HG03432 (cell line): ENCODE data around the gene ACOD1.
"Not testable (repeated sequence)": the region's sequence is repeated elsewhere in the genome, so short reads cannot be mapped to it uniquely, and the experiment has no call there.

Source experiments
- ATAC-seq: cut with Tn5 transposase; IDR thresholded peaks from one replicate; pipeline ENCODE4 v1.9.1; 2021; ENCODE audit warnings: mild to moderate bottlenecking, moderate library complexity; ENCODE audit not compliant: unreplicated experiment

Gene ACOD1

DNA sequence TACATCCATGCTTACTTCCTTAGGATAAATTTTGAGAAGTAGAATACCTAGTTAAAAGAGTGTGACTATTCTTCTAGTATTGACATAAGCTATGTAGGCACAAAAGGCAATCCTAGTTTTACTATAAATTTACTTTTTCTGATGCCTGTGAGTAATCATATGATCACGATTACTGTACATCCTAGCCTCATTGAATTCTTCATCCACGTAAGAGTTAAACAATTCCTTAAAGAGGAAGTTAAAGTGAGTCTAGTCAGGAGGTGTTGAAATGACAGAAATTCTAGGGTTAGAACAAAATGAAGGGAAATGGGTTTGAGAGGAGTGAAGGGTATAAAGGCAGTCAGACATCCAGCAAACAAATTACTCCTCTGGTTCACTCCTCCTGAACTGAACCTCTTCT is at the start of gene ACOD1:
Gene ACOD1 (plus strand): TSS at position 363 of the 400 bp plus-strand sequence. CDS start 48 bp downstream, outside the sequence.
- ATAC-seq, result no peak

DNA sequence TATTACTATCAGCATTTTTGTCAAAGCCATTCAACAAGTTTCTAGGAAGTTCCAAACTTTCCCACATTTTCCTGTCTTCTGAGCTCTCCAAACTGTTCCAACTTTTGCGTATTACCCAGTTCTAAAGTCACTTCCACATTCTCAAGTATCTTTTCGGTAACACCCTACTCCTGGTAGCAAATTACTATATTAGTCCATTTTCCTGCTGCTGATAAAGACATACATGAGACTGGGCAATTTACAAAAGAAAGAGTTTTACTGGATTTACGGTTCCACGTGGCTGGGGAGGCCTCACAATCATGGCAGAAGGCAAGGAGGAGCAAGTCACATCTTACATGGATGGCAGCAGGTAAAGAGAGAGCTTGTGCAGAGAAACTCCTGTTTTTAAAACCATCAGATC is 49.2 kb upstream of the ACOD1 start:
- ATAC-seq, result not testable (repeated sequence)

DNA sequence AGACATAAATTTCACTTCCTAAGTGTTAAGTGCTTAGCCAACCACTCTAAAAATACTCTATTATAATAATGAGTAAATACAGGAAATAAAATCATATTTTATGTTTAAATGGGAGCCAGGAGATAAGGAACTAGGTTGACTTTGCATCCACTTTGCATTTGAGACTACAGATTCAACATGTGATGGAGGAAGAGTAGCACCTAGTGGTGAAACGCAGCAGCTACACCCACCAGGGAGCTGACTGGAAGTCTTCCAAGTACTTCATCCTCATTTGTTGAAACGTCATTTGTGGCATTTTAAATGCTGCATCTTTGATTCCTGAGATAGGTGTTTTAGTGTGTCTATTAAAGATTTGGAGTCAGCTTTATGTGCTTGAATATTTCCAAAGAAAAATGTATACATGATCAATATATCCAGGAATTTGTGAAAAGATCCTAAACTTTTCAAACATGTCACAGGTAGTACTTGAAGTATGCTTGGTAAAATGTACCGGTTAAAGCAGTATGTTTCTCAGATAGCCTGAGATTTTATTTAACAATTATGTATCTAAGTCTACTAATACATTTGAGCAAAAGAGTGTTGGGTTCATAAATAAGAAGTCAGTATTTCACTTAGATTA is 44.7 kb upstream of the ACOD1 start:
- ATAC-seq, result peak; percentile 96

DNA sequence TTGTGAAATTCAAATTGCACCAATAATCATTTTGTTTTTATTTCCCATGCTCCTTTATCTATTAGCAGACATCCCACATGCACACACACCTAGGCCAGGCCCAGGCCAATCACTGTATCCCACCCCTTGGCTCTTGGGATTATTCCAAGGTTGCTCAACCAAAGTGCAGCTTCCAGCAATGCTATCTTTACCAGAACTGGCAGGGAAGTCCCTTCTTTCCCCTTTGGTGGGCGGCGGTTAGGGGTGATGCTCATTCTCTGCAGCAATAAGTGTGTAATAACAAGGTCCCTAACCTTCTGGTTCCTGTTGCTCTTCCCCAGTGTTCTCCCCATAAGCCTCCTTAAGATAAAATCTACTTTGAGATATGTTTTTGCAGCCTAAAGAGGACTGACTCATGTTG is 43.8 kb upstream of the ACOD1 start:
- ATAC-seq, result no peak

DNA sequence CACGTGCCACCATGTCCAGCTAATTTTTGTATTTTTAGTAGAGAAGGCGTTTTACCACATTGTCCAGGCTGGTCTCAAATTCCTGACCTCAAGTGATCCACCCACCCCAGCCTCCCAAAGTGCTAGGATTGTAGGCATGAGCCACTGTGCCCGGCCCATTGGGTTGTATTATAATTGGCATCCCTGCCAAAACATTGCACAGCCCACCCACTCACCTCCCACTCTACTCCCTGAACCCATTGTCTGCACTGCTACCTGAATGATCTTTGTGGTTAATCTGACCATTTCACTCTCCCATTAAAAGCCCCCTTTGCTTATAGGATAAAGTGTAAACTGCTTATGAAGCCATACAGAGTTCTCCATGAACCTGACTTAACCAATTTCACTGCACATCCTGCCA is 35.8 kb upstream of the ACOD1 start:
- no peak for ATAC-seq

DNA sequence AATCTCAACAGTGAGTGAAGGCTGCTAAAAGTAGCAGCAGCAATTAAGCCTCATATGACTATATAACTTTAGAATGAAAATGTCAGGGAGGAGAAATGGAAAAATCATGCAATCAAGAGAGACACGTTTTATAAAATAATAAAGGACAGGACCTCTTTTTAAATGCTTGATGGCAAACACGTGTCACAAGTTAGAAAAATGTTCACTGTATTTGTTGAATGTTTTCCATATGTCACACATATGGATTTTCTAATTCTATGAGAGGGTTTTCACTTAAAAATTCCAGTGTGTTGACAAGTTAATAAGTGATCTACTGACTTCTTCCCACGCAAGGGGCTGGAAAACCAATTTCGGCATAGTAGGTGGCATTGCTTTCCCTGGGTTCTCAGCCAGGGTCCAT is 34.4 kb upstream of the ACOD1 start:
- ATAC-seq, result no peak

DNA sequence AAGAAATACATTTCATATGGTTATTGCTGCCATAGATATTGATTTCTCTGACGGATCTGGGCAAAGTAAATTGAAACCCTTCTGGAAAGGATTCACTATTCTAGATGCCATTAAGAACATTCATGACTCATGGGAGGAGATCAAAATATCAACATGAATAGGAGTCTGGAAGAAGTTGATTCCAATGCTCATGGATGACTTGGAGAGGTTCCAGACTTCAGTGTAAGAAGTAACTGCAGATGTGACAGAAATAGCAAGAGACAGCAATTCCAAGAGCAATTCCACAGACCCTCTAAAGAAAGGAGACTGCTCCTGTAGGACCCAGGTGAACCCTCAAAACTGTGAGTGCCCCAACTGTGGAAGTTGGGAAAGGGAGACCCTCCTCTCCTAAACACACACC is 31.2 kb upstream of the ACOD1 start:
- ATAC-seq, result no peak

DNA sequence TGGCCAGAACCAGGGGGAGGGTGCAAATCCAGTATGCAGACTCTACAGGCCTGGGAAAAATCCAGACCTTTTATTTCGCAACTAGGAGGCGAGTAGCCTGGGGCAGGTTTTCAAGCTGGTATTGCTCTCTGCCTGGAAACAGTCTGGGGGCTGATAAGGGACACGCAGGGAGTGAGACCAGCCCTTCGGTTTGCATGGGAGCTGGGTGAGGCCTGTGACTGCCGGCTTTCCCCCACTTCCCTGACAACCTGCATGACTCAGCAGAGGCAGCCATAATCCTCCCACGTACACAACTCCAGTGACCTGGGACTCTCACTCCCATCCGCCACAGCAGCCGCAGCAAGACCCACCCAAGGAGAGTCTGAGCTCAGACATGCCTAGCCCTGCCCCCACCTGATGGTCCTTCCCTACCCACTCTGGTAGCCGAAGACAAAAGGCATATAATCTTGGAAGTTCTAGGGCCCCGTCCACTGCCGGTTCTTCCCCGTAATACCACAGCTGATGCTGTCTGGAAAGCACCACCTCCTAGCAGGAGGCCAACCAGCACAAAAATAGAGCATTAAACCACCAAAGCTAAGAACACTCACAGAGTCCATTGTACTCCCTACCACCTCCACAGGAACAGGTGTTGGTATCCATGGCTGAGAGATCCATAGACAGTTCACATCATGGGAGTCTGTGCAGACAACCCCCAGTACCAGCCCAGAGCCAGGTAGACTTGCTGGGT is 30.4 kb upstream of the ACOD1 start:
- not testable (repeated sequence) for ATAC-seq

DNA sequence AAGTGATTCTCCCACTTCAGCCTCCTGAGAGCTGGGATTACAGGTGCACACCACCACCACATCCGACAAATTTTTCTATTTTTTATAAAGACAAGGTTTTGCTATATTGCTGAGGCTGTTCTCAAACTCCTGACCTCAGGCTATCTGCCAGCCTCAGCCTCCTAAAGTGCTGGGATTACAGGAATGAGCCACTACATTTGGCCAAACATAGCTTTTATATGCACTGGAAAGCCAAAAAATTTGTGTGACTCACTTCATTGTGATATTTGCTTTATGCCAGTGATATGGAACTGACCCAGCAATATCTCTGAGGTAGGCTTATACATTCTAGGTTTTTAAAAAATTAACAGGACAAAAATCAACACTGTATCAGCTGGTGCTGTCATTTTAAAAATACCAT is 26.8 kb upstream of the ACOD1 start:
- ATAC-seq, result no peak

DNA sequence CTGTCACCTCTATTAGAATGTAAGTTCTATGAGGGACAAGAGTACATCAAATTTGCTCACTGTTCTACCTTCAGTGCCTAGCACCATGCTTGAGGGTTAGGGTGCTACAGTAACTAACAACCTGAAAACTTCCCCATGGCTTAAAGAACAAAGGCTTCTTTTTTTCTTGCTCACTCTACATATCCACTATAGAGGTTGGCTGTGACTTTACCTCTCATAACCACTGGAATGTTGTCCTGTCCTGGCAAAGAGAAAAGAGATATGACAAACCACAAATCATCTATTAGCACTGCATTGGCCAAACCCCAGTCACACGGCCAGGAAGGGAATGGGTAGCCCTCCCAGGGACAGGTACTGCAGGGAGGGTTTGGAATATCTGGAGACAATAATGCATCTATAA is 23.2 kb upstream of the ACOD1 start:
- no peak for ATAC-seq

DNA sequence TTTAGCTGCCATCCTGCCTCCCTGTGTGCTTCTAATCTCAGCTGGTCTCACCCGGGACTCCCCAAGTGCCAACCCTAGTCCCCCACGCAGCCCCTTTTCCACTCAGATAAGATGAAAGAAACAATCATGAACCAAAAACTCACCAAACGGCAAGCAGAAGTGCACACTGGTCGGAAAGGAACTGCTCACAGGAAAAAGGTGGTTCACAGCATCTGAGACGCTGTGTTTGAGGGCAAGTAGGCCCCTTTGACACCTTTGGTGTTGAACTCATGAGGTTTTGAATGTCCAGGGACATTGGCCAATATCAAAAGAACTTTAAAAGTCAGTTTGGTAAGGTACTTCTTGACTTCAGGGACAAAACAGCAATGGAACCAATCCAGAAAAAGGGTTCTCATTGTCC is 20.4 kb upstream of the ACOD1 start:
- no peak for ATAC-seq

DNA sequence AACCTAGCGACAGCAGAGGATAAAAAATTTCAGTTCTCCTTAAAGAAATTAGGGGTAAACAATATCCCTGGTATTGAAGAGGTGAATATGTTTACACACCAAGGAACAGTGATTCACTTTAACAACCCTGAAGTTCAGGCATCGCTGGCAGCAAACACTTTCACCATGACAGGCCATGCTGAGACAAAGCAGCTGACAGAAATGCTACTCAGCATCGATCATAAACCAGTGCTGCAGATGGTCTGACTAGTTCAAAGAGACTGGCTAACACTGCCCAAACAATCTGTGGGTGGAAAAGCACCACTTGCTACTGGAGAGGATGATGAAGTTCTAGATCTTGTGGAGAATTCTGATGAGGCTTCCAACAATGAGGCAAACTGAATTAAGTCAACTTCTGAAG is 19.9 kb upstream of the ACOD1 start:
- ATAC-seq, result no peak

DNA sequence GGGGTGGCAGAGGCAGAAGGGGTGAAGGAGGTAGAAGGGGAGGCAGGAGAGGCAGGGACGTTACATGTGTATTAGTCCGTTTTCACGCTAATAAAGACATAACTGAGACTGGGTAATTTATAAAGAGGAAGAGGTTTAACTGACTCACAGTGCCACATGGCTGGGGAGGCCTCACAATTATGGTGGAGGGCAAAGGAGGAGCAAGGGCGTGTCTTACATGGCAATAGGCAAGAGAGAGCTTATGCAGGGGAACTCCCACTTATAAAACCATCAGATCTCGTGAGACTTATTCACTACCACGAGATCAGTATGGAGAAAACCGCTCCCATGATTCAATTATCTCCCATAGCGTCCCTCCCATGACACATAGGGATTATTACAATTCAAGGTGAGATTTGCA is 19.0 kb upstream of the ACOD1 start:
- peak; percentile 51 for ATAC-seq

DNA sequence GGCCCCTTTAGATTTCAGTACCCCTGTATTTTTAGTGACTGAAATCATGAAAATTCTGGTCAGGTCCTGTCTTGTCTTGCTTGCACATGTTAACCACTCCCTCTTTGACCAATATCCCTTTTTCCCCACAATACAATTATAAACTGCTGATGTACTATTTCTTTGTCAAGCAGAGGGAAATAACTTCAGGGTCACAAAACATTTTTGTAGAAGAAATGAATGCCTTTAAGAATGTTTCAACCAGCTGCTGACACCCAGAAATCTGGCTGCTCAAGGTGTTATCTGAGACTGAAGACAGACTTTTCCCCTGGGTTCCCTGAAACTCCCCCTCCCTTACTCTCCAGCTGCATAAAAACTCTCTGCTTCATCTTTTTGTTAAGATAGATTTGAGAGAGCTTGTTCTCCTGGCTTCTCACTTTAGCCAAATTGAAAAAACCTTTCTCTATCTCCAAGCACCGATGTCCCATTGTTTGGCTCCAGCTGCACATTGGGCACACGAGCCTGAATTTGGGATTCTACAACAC is 18.4 kb upstream of the ACOD1 start:
- peak; percentile 30 for ATAC-seq

DNA sequence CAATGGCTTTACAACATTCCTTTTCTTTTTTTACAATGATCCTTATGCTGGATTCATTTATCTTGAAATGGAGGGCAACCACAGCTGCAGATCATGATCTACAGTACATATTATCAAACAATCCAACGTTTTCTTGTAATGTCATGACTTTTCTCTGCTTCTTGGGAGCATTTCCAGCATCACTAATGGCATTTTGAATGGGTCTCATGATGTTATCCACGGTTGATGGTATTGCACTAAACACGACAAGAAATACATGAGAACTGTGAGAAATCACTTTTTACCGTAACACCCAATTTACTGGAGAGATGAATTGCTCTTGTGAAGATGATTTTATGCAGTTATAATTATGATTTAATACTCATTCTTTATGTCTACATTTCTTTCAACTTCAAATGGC is 16.2 kb upstream of the ACOD1 start:
- ATAC-seq, result no peak

DNA sequence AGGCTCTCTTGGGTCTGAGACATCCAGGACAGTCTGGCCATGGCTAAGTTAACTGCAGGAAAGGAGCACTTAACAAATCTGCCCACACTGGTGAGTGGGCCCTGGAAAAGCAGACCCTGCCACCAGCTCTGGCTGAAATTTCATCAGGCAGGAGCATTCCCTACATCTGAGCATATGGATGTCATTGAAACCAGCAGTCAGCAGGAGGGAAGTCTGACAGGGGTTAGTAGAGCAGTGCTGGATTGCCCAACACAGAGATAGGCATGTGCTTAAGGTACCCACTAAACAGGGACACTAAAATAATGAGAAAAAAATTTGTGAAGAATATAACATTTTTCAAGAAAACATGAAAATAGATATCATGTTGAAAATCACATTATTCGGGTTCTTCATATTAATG is 13.6 kb upstream of the ACOD1 start:
- ATAC-seq, result no peak

DNA sequence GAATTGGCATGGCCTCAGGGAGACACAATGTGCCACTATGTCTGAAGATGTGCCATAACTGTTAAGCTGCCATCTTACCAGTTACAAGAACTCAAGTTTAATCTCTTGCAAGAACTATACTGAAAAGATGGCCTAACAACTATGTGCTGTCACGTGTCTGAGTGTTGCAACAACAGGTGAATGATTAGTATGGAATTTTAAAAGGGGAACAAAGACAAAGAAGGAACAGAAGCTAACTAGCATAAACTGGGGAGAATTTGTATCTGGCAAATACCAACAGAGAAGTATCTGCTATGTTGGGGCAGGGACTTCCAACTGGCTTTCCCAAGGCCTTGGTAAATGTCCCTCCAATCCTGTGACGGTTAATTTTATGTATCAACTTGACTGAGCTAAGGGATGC is 11.5 kb upstream of the ACOD1 start:
- no peak for ATAC-seq

DNA sequence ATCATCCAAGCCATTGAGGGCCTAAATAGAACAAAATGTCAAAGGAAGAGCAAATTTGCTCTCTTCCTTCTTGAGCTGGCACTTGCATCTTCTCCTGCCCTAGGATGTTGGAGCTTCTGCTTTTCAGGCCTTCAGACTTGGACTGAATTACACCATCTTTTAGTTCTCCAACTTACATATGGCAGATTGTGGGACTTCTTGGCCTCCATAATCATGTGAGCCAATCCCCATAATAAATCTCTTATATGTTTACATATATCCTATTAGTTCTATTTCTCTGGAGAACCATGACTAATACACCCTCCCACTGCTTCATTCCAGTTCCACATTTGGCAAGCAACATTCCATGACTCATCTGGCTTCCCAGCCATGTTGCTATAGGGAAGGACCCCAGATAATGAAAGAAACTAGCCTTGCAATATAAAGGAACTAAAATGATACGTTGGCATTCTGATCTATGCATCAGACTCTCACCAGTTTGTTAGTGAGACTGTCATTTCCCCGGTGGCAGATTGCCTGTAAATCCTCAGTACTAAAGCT is 11.0 kb upstream of the ACOD1 start:
- no peak for ATAC-seq

DNA sequence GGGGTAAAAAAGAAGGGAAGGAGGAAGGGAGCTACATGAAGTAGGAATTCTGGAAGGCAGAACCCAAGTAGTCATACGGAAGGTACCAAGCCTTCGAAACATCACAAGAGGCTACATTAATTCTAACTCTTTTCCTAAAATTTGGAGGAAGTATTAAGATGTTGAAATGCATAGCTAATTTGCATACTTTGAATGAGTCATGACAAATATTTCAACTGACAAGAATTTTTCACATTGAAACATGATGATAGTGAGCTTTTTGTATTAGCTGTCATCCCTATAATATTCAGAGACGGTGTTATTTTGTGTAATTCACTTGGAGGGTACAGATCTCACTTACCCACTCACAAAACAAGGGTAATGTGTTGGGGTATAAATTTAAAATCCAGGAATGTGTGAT is 9.1 kb upstream of the ACOD1 start:
- ATAC-seq, result no peak

DNA sequence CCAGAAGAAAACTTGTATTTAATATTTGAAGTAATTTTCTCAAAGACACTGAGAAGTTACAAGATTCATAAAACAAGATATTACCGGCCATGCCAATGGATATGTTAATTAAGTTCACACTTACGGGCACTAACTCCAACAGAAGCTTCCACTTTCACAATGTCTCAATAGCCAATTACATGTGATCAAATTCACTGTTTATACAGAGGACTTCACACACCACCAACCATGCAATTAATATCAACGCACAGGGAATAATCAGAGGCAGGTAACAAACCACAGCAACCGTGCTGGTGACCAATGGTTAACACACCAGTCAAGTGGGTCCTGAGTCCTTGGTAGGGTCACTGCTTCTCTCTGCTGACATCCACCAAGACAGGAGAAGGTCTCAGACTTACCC is 5.9 kb upstream of the ACOD1 start:
- ATAC-seq, result no peak

DNA sequence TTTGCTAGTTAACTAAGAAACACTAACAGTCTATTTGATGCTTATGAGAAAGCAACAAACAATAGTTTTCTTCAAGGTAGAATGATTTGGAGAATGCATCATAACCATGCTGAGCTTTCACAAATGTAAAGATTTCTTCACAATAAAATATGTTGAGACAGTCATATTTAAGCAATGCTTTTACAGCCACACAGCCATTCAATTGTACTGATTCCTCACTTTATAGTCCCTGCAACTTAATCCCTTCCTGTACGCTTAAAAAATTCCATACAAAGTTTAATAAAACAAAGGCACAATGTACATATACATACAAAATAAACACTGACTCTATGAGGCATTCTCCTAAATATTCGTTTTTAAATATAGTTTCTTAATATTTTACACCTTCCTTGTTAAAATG is 4.7 kb upstream of the ACOD1 start:
- no peak for ATAC-seq

DNA sequence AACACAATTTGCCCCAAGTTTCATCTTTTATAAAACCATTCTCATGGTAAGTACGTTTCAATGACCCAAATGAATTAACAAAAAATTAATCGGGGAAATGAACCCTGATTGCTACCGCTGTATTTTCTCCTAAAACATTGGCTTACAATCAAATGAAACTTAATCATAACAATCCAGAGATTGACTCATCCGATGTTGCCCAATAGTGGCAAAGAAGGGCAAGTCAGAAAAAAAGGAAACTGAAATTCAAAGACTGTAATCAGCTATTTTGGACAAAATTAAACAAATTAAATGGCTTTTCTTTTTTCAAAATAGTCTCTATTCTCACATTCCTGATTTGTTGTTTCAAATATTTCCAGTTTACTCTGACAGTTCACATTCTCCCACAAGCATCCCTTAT is 3.9 kb upstream of the ACOD1 start:
- no peak for ATAC-seq
